K562 (cell line): ENCODE measurements around the gene CNTN6. TPM values are rescaled to one million over a fixed set of nuclear protein-coding genes. Genes with fewer than 3 reads are reported as not detected.

Experiments
- C11orf30 ChIP-seq: fragments of 450-650 bp; IDR thresholded peaks from 2 replicates; pipeline ENCODE4 v1.6.1; 2016; ENCODE audit warnings: low read depth, mild to moderate bottlenecking
- SRSF9 ChIP-seq: fragments of 200-400 bp; formaldehyde crosslinking; IDR thresholded peaks from 2 replicates; pipeline ENCODE4 v1.6.1; 2017; ENCODE audit warnings: low read depth, low read length, borderline replicate concordance
- polyA plus RNA-seq, 8 experiments: library from polyadenylated mRNA; depleted of rRNA in 4 of 8; stranded (reverse) in 5 of 8; unstranded in 3 of 8; fragments of >200 nt; fragmentation: Nextera tagmentation in 2 of 8; fragmentation: Illumina TruSeq in 1 of 8; extraction: Ambion mirVana in 2 of 8; extraction: Trizol in 1 of 8; gene quantifications; 2 replicates each; pipeline versions ENCODE4 v1.2.1 to v1.2.3, GENCODE V29; 2011 to 2014; ENCODE audit warnings: inconsistent platforms in 1 of 8, missing spikeins in 1 of 8
- total RNA-seq, 7 experiments: library from RNA; depleted of rRNA in 6 of 7; stranded (reverse); fragments of >200 nt in 6 of 7; fragmentation: Illumina TruSeq in 2 of 7; extraction: Trizol in 2 of 7; gene quantifications; 2 replicates each; pipeline versions ENCODE4 v1.2.1 to v1.2.3, GENCODE V29; 2011 to 2021; ENCODE audit warnings: low replicate concordance in 1 of 7
- TF ChIP-seq, protein P1 (sequence below), 2 experiments: fragments of 150-350 bp in 1 of 2; IDR thresholded peaks; 2 replicates each; pipeline ENCODE4 v1.6.1; 2012 to 2016; ENCODE audit warnings: low read depth in 2 of 2, low read length in 2 of 2, mild to moderate bottlenecking in 1 of 2, moderate library complexity in 1 of 2
- TF ChIP-seq, protein P2 (sequence below): fragments of 450-650 bp; IDR thresholded peaks from 2 replicates; pipeline ENCODE4 v1.6.1; 2016; ENCODE audit warnings: borderline replicate concordance

The CNTN6 gene
- total and polyA plus RNA-seq, 9 of the 15 experiments (the other 6 are each of a cell fraction or from before 2014, with no cell fraction given), result not detected

DNA sequence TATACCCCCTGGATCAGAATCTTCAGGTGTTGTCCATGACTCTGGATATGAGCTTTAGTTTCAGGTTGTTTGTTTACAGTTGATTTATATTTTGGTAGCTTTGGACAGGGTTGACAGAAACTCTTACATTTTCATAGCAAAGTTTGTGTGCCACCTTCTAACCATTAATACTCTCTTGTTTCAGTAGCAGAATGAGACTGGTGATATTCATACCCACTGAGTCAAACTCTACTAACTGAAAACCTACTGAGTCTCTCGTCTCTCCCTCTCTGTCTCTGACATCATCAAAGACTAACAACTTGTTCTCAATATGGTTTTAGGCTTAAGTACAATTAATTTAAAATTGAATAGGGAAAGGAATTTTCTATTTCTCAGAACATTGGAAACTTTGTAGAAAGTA lies 282.3 kb downstream of the CNTN6 start (continued):
- TF ChIP-seq, protein P1, sequence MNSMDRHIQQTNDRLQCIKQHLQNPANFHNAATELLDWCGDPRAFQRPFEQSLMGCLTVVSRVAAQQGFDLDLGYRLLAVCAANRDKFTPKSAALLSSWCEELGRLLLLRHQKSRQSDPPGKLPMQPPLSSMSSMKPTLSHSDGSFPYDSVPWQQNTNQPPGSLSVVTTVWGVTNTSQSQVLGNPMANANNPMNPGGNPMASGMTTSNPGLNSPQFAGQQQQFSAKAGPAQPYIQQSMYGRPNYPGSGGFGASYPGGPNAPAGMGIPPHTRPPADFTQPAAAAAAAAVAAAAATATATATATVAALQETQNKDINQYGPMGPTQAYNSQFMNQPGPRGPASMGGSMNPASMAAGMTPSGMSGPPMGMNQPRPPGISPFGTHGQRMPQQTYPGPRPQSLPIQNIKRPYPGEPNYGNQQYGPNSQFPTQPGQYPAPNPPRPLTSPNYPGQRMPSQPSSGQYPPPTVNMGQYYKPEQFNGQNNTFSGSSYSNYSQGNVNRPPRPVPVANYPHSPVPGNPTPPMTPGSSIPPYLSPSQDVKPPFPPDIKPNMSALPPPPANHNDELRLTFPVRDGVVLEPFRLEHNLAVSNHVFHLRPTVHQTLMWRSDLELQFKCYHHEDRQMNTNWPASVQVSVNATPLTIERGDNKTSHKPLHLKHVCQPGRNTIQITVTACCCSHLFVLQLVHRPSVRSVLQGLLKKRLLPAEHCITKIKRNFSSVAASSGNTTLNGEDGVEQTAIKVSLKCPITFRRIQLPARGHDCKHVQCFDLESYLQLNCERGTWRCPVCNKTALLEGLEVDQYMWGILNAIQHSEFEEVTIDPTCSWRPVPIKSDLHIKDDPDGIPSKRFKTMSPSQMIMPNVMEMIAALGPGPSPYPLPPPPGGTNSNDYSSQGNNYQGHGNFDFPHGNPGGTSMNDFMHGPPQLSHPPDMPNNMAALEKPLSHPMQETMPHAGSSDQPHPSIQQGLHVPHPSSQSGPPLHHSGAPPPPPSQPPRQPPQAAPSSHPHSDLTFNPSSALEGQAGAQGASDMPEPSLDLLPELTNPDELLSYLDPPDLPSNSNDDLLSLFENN (IDR thresholded peaks at IDR 0.05; ENCODE audit: low read depth in 2 of 2, low read length in 2 of 2), result no peak
- no peak for TF ChIP-seq C11orf30
- TF ChIP-seq SRSF9, result no peak
- TF ChIP-seq, protein P2, sequence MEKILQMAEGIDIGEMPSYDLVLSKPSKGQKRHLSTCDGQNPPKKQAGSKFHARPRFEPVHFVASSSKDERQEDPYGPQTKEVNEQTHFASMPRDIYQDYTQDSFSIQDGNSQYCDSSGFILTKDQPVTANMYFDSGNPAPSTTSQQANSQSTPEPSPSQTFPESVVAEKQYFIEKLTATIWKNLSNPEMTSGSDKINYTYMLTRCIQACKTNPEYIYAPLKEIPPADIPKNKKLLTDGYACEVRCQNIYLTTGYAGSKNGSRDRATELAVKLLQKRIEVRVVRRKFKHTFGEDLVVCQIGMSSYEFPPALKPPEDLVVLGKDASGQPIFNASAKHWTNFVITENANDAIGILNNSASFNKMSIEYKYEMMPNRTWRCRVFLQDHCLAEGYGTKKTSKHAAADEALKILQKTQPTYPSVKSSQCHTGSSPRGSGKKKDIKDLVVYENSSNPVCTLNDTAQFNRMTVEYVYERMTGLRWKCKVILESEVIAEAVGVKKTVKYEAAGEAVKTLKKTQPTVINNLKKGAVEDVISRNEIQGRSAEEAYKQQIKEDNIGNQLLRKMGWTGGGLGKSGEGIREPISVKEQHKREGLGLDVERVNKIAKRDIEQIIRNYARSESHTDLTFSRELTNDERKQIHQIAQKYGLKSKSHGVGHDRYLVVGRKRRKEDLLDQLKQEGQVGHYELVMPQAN, result no peak
